ENCODE data around the gene PRDM16. TPM values are rescaled to one million over a fixed set of nuclear protein-coding genes. Genes with fewer than 3 reads are reported as not detected.

PRDM16 gene
- total and polyA plus RNA-seq, 2 of the 13 experiments (the other 11 are each of a cell fraction or from before 2014, with no cell fraction given): 0.15 to 0.81 TPM

DNA sequence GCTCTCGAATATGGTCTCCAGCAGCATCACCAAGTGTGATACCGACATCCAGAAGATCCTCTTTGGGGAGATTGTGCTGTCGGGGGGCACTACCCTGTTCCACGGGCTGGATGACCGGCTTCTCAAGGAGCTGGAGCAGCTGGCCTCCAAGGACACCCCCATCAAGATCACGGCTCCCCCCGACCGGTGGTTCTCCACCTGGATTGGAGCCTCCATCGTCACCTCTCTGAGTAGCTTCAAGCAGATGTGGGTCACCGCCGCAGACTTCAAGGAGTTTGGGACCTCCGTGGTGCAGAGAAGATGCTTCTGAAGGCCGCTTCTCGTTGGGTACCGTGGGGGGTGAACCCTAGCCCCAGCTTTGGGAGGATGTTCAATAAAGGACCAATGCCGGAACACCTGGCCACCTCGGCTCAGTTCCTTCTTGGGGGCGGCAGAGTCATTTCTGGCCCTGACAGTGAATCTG lies 46.5 kb upstream of the PRDM16 start (continued):
- TF ChIP-seq FOXA1 (IDR thresholded peaks at IDR 0.05) (no peak), FOXA1 (CRISPR knock-in tag; IDR thresholded peaks at IDR 0.05) (no peak), TARDBP (CRISPR knock-in tag; IDR thresholded peaks at IDR 0.05) (no peak), ATF7-NPFF (CRISPR knock-in tag; IDR thresholded peaks at IDR 0.05; ENCODE audit: low read depth) (no peak), ZNF816 (CRISPR knock-in tag; IDR thresholded peaks at IDR 0.05; ENCODE audit: borderline replicate concordance) (no peak), RAD51 (IDR thresholded peaks at IDR 0.05; ENCODE audit: borderline replicate concordance) (no peak)
- TF ChIP-seq, protein P1, sequence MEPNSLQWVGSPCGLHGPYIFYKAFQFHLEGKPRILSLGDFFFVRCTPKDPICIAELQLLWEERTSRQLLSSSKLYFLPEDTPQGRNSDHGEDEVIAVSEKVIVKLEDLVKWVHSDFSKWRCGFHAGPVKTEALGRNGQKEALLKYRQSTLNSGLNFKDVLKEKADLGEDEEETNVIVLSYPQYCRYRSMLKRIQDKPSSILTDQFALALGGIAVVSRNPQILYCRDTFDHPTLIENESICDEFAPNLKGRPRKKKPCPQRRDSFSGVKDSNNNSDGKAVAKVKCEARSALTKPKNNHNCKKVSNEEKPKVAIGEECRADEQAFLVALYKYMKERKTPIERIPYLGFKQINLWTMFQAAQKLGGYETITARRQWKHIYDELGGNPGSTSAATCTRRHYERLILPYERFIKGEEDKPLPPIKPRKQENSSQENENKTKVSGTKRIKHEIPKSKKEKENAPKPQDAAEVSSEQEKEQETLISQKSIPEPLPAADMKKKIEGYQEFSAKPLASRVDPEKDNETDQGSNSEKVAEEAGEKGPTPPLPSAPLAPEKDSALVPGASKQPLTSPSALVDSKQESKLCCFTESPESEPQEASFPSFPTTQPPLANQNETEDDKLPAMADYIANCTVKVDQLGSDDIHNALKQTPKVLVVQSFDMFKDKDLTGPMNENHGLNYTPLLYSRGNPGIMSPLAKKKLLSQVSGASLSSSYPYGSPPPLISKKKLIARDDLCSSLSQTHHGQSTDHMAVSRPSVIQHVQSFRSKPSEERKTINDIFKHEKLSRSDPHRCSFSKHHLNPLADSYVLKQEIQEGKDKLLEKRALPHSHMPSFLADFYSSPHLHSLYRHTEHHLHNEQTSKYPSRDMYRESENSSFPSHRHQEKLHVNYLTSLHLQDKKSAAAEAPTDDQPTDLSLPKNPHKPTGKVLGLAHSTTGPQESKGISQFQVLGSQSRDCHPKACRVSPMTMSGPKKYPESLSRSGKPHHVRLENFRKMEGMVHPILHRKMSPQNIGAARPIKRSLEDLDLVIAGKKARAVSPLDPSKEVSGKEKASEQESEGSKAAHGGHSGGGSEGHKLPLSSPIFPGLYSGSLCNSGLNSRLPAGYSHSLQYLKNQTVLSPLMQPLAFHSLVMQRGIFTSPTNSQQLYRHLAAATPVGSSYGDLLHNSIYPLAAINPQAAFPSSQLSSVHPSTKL (CRISPR knock-in tag; IDR thresholded peaks at IDR 0.05): no peak
- TF ChIP-seq, protein P2, sequence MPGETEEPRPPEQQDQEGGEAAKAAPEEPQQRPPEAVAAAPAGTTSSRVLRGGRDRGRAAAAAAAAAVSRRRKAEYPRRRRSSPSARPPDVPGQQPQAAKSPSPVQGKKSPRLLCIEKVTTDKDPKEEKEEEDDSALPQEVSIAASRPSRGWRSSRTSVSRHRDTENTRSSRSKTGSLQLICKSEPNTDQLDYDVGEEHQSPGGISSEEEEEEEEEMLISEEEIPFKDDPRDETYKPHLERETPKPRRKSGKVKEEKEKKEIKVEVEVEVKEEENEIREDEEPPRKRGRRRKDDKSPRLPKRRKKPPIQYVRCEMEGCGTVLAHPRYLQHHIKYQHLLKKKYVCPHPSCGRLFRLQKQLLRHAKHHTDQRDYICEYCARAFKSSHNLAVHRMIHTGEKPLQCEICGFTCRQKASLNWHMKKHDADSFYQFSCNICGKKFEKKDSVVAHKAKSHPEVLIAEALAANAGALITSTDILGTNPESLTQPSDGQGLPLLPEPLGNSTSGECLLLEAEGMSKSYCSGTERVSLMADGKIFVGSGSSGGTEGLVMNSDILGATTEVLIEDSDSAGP (CRISPR knock-in tag; IDR thresholded peaks at IDR 0.05; ENCODE audit: borderline replicate concordance): no peak
- TF ChIP-seq, protein P3, sequence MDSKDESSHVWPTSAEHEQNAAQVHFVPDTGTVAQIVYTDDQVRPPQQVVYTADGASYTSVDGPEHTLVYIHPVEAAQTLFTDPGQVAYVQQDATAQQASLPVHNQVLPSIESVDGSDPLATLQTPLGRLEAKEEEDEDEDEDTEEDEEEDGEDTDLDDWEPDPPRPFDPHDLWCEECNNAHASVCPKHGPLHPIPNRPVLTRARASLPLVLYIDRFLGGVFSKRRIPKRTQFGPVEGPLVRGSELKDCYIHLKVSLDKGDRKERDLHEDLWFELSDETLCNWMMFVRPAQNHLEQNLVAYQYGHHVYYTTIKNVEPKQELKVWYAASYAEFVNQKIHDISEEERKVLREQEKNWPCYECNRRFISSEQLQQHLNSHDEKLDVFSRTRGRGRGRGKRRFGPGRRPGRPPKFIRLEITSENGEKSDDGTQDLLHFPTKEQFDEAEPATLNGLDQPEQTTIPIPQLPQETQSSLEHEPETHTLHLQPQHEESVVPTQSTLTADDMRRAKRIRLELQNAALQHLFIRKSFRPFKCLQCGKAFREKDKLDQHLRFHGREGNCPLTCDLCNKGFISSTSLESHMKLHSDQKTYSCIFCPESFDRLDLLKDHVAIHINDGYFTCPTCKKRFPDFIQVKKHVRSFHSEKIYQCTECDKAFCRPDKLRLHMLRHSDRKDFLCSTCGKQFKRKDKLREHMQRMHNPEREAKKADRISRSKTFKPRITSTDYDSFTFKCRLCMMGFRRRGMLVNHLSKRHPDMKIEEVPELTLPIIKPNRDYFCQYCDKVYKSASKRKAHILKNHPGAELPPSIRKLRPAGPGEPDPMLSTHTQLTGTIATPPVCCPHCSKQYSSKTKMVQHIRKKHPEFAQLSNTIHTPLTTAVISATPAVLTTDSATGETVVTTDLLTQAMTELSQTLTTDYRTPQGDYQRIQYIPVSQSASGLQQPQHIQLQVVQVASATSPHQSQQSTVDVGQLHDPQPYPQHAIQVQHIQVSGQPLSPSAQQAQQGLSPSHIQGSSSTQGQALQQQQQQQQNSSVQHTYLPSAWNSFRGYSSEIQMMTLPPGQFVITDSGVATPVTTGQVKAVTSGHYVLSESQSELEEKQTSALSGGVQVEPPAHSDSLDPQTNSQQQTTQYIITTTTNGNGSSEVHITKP (CRISPR knock-in tag; IDR thresholded peaks at IDR 0.05; ENCODE audit: low read depth): no peak
- TF ChIP-seq, protein P4, sequence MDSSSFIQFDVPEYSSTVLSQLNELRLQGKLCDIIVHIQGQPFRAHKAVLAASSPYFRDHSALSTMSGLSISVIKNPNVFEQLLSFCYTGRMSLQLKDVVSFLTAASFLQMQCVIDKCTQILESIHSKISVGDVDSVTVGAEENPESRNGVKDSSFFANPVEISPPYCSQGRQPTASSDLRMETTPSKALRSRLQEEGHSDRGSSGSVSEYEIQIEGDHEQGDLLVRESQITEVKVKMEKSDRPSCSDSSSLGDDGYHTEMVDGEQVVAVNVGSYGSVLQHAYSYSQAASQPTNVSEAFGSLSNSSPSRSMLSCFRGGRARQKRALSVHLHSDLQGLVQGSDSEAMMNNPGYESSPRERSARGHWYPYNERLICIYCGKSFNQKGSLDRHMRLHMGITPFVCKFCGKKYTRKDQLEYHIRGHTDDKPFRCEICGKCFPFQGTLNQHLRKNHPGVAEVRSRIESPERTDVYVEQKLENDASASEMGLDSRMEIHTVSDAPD (CRISPR knock-in tag; IDR thresholded peaks at IDR 0.05): no peak
